ENCODE measurements around the gene CCPG1.
"Not testable (repeated sequence)": the region's sequence is repeated elsewhere in the genome, so short reads cannot be mapped to it uniquely, and the experiment has no call there.

Gene CCPG1

DNA sequence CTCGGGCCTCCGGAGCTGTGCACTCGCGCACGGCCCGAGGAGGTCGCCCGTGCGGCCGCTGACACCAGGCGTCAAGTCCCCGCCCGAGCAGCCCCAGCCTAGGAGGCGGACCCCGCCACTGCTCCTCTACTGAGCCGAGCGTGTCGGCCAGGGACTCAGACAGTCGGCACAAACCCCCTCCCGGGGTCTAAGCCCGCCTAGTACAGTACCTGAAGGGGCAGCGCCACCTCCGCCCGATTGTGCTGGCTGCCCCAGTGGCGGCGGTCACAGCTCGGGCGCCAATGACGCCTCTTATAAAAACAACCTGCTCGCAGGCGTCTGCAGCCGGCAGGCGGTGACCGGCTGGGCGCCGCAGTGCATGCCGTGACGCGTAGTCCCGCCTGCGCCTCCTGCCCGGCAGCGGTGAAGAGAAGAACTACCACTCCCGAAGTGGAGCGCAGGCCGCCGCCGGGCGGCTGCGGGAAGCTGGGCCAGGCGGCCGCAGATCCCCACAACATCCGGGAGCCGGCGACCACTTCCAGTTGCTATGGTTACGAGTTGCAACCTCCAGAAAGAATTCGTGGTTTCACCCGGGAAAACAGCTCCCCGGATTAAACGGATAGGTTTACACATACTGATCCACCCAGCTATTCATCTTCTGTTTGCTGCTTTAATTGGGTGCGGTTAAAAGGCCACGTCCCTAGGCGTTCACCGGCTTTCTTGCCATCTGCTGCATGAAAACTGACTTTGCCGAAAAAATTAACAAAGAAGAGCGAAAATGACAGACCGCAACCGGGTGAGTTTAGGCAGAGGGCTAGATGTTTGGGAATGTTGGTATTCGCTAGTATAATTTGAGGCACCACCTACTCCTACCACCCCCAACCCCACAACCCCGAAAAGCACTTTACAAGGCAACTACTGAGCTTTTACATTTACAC, at the start of gene CCPG1, which contains the start of gene PIERCE2:
Gene CCPG1, minus strand, starts transcription at position 348 of the 917 bp plus-strand sequence. CDS start 18,935 bp downstream, outside the sequence.
Gene PIERCE2, plus strand, starts transcription at position 484 of the 917 bp plus-strand sequence. Its CDS starts 274 bp downstream, at position 758.
- DNase-seq, result peak; percentile 30

- DNase-seq, result no peak
These were observed 49.4 kb upstream of the CCPG1 start for GRCh38 chr15:55457401-55458022.

- DNase-seq, result not testable (repeated sequence)
These were observed 38.9 kb upstream of the CCPG1 start for GRCh38 chr15:55447030-55447394.

GRCh38 chr15:55446379-55447029, 38.3 kb upstream of the CCPG1 start:
- DNase-seq, result not testable (repeated sequence)

- DNase-seq, result not testable (repeated sequence)
These were observed 37.8 kb upstream of the CCPG1 start for GRCh38 chr15:55445936-55446335.

- not testable (repeated sequence) for DNase-seq
These were observed 35.0 kb upstream of the CCPG1 start for GRCh38 chr15:55443141-55443540.

- DNase-seq, result no peak
These were observed 27.0 kb upstream of the CCPG1 start for GRCh38 chr15:55434989-55435825.

DNA sequence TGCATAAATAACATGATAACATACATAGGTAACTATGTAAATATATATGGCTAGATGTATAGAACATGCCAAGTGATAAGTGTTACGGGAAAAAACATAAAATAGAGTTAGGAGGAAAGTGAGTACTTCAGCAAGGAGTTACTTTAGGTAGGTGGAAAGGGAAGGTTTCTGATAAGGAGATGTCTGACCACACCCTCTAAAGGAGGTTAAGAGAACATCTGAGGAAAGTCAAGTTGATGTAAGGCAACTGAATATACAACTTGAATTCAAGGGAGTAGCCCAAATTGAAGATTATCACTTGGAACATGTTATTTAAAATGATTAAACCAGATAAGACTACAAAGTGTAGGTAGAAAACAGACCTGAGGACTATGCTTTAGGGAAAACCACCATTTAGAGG, 13.9 kb upstream of the CCPG1 start:
- no peak for DNase-seq

DNA sequence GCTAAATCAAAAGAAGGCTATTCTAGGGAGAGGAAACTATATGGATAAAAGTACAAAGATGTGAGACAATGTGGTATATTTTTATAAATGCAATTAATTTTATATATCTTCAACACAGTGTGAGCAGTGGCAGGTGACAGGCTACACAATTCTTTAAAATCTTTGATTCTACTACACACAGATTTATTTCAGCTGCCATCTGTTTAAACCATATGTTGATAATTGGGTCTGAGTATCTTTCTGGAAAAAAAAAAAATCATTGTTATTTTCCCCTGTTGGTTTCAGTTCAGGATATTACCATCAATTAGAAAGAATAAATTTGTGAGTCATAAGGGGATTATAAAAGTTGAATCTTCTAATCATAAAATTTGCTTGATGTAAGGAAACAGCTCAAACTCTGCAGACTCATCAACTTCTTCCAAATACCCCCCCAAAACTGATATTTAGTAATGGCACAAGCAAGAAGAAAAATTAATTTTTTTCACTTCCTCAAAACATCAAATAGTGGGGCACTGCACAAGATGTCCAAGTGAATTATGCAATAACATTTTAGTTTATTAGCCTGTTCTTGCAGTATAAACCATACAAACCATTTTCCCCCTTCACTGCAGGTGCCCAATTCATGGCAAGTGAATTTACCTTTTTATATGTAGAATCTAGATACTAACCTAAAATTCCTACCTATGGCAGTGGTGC, 12.2 kb upstream of the CCPG1 start:
- DNase-seq, result no peak

GRCh38 chr15:55417678-55418077, 9.5 kb upstream of the CCPG1 start:
- DNase-seq, result not testable (repeated sequence)

GRCh38 chr15:55408976-55409375, 817 bp upstream of the CCPG1 start:
- not testable (repeated sequence) for DNase-seq

DNA sequence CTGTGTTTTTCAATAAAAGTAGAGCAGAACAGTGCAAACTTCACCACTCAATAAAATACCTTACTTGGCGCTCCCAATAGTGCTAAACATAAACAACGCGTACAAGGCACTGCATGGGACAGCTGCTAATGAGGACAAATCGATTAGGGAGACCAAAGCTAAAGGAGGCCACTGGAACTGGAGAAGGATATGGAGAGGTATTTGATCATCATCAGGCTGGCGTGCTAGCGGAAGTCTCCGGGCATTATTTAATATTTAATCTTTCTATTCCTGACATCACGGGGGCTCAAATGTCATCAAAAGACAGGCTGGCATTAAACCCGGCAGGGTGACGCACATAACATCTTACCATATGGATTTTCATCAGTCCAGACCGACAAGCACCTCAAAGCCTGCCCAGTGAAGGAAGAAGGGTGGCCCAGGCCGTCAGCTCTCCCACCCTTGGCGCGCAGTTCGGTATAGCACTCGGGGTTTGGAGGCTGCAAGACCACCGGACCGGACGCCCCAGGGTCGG, 604 bp downstream of the CCPG1 start:
- no peak for DNase-seq

GRCh38 chr15:55403531-55403930, 4.6 kb downstream of the CCPG1 start:
- no peak for DNase-seq

DNA sequence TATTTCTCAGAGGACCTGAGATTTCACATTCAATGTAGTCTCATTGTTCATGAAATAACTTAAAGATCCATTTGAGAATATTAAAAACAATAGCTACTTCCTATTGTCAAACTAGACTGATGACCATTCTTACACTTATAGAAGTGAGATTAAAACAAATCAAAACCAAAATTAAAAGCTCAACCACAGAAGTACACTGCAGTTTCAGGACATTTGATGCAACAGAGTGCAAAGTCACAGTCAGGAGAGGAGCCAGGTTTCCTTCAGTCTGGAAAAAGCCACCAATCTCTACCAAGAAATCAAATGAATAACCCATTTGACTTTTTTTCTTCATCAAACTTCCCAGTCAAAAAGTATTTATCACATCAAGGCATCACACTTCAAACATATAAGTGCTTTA, 5.5 kb downstream of the CCPG1 start:
- DNase-seq, result no peak

DNA sequence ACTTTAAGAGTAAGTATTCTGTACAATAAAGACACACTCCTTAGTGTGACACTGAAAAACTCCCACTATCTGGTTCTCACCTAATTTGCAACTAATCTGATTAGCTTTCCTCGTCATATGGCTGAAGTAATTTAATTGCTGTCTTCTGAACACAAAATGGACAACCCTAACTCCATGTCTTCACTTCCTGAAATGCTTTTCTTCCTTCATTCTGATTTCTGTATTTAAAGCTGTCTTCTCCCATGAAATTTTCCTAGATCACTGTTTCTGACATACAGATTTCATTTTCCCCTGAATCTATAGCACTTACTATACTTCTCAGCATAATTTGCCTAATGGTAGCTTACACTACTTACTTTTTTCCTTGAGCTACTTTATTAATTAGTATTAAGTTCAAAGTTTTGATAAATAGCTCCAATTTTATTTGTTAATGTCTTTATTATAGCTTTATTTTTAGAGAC, 6.3 kb downstream of the CCPG1 start:
- DNase-seq, result no peak

GRCh38 chr15:55400050-55400449, 8.1 kb downstream of the CCPG1 start:
- DNase-seq, result not testable (repeated sequence)

- DNase-seq, result no peak
These were observed 9.9 kb downstream of the CCPG1 start for GRCh38 chr15:55398243-55398642.

DNA sequence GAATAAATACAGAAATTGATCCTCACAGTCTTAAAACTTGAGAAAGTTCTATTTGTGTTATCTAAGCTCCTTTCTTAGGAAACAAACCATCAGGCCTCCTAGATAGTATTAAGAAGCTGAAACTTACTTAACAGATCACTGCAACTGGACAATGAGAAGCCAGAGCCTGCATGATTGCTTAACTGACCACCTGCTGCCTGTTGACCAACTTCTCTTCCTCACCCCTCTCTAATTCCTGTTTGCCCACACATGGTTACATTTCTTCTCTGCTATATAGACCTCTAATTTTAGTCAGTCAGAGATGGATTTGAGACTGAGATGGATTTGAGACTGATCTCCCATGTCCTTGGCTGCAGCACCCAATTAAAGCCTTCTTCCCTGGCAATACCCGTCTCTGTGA, 13.5 kb downstream of the CCPG1 start:
- DNase-seq, result no peak

DNA sequence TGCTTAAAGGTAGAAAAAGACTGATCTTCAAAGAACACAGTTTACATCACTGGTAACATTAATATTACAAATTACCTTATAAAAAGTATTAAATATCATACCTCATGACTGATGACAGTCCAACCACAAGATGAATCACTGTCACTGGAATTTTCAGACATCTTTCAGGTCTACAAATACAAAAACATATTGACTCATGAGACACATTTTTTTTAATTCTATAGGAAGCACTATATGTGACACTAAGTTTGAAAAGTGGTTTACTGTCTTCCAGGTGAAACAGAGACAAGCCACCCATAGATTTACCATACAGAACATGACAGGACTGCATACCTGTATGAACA, 18.9 kb downstream of the CCPG1 start:
- no peak for DNase-seq

- DNase-seq, result no peak
These were observed 21.1 kb downstream of the CCPG1 start for GRCh38 chr15:55387027-55387426.

DNA sequence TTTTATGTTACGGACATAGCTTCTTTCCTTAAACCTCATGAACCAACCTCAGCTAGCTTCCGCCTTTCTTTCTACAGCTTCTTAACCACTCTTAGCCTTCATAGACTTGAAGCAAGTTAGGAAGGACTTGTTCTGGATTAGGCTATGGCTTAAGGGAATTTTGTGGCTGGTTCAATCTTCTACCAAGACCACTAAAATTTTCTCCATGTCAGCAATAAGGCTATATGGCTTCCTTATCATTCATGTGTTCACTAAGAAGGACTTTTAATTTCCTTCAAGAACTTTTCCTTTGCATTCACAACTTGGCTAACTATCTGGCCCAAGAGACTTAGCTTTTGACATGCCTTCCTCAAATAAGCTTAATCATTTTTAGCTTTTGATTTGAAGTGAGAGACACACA, 24.5 kb downstream of the CCPG1 start:
- DNase-seq, result no peak

GRCh38 chr15:55381595-55381994, 26.6 kb downstream of the CCPG1 start:
- DNase-seq, result no peak

All from cortex of kidney (tissue), 1 donor.